SK-N-SH treated with all-trans-retinoic acid at 6 μM for 48 hours (cell line): ENCODE results near the gene PPP1R13B.

ENCODE experiments used
- ATAC-seq: fragments of 200-7000 bp; cut with Tn5 transposase; 3 replicates; pipeline ENCODE4 v1.9.1; 2020; ENCODE audit warnings: mild to moderate bottlenecking, moderate library complexity
- BACH2 ChIP-seq: fragments of 250-450 bp; sonication (Bioruptor Pico); IDR thresholded peaks from 2 replicates; pipeline ENCODE4 v1.9.0; 2021; ENCODE audit warnings: mild to moderate bottlenecking, borderline replicate concordance
- CSDC2 ChIP-seq: fragments of 250-450 bp; sonication (Bioruptor Pico); IDR thresholded peaks from 2 replicates; pipeline ENCODE4 v1.5.0; 2020; ENCODE audit warnings: mild to moderate bottlenecking, moderate library complexity
- CSRNP3 ChIP-seq: fragments of 250-450 bp; sonication (Bioruptor Pico); IDR thresholded peaks from 2 replicates; pipeline ENCODE4 v1.5.1; 2021; ENCODE audit warnings: mild to moderate bottlenecking, moderate library complexity
- ESRRG ChIP-seq: fragments of 250-450 bp; sonication (Bioruptor Pico); IDR thresholded peaks from 2 replicates; pipeline ENCODE4 v1.6.1; 2021; ENCODE audit warnings: mild to moderate bottlenecking
- GLIS3 ChIP-seq: fragments of 250-450 bp; sonication (Bioruptor Pico); IDR thresholded peaks from 2 replicates; pipeline ENCODE4 v1.5.0; 2020; ENCODE audit warnings: mild to moderate bottlenecking, moderate library complexity
- ISL1 ChIP-seq: fragments of 250-450 bp; sonication (Bioruptor Pico); IDR thresholded peaks from 2 replicates; pipeline ENCODE4 v2.1.2; 2022; ENCODE audit warnings: mild to moderate bottlenecking, moderate library complexity
- OSR1 ChIP-seq: fragments of 250-450 bp; sonication (Bioruptor Pico); IDR thresholded peaks from 2 replicates; pipeline ENCODE4 v1.8.0; 2022; ENCODE audit warnings: moderate library complexity, mild to moderate bottlenecking, inconsistent platforms
- PATZ1 ChIP-seq: fragments of 250-450 bp; sonication (Bioruptor Pico); IDR thresholded peaks from 2 replicates; pipeline ENCODE4 v1.8.0; 2020; ENCODE audit warnings: mild to moderate bottlenecking, moderate library complexity, borderline replicate concordance
- POU6F1 ChIP-seq: fragments of 250-450 bp; sonication (Bioruptor Pico); IDR thresholded peaks from 2 replicates; pipeline ENCODE4 v1.8.0; 2021; ENCODE audit warnings: low read depth, mild to moderate bottlenecking, moderate library complexity, borderline replicate concordance
- PPARA ChIP-seq: fragments of 250-450 bp; sonication (Bioruptor Pico); IDR thresholded peaks from 2 replicates; pipeline ENCODE4 v1.5.0; 2020; ENCODE audit warnings: mild to moderate bottlenecking, borderline replicate concordance
- RARB ChIP-seq: fragments of 250-450 bp; sonication (Bioruptor Pico); IDR thresholded peaks from 2 replicates; pipeline ENCODE4 v1.8.0; 2021; ENCODE audit warnings: mild to moderate bottlenecking, moderate library complexity
- TCF4 ChIP-seq: fragments of 250-450 bp; sonication (Bioruptor Pico); IDR thresholded peaks from 2 replicates; pipeline ENCODE4 v1.8.0; 2021; ENCODE audit warnings: mild to moderate bottlenecking, moderate library complexity, borderline replicate concordance
- TSHZ2 ChIP-seq: fragments of 250-450 bp; sonication (Bioruptor Pico); IDR thresholded peaks from 2 replicates; pipeline ENCODE4 v1.5.0; 2020; ENCODE audit warnings: mild to moderate bottlenecking, moderate library complexity
- ZC3H10 ChIP-seq: fragments of 250-450 bp; sonication (Bioruptor Pico); IDR thresholded peaks from 2 replicates; pipeline ENCODE4 v1.5.1; 2021; ENCODE audit warnings: mild to moderate bottlenecking, moderate library complexity
- ZFP3 ChIP-seq: fragments of 250-450 bp; sonication (Bioruptor Pico); IDR thresholded peaks from 2 replicates; pipeline ENCODE4 v1.5.0; 2020; ENCODE audit warnings: mild to moderate bottlenecking, moderate library complexity
- ZFP30 ChIP-seq: fragments of 450-650 bp; formaldehyde crosslinking; IDR thresholded peaks from 2 replicates; pipeline ENCODE4 v1.5.0; 2022; ENCODE audit warnings: mild to moderate bottlenecking, moderate library complexity
- ZNF565 ChIP-seq: fragments of 450-650 bp; formaldehyde crosslinking; conservative IDR thresholded peaks from 2 replicates; pipeline ENCODE4 v1.5.0; 2020; ENCODE audit warnings: low read depth, mild to moderate bottlenecking, moderate library complexity
- ZNF70 ChIP-seq: fragments of 450-650 bp; formaldehyde crosslinking; IDR thresholded peaks from 2 replicates; pipeline ENCODE4 v1.5.0; 2020; ENCODE audit warnings: mild to moderate bottlenecking, moderate library complexity
- ZNF8 ChIP-seq: fragments of 450-650 bp; formaldehyde crosslinking; IDR thresholded peaks from 2 replicates; pipeline ENCODE4 v1.5.0; 2020; ENCODE audit warnings: mild to moderate bottlenecking, moderate library complexity

Gene PPP1R13B

GRCh38 chr14:103875010-103875409 is 27.6 kb upstream of the PPP1R13B start:
- no peak for ATAC-seq
- TF ChIP-seq ZNF70 (CRISPR knock-in tag): no peak
- TF ChIP-seq ZNF565 (CRISPR knock-in tag): no peak

GRCh38 chr14:103872481-103873113 is 25.2 kb upstream of the PPP1R13B start:
- ATAC-seq: no peak
- TF ChIP-seq ZNF8 (CRISPR knock-in tag) (no peak), OSR1 (no peak), BACH2 (no peak), ISL1 (CRISPR knock-in tag) (no peak), TCF4 (no peak)

GRCh38 chr14:103871596-103872480 is 24.5 kb upstream of the PPP1R13B start:
- TF ChIP-seq GLIS3 (CRISPR knock-in tag): no peak
- TF ChIP-seq ZC3H10 (CRISPR knock-in tag): no peak
- no peak for TF ChIP-seq ZNF70 (CRISPR knock-in tag)
- no peak for TF ChIP-seq ISL1 (CRISPR knock-in tag)
- no peak for TF ChIP-seq ZFP3 (CRISPR knock-in tag)
- TF ChIP-seq PATZ1: no peak
- TF ChIP-seq TCF4: no peak
- TF ChIP-seq ZFP30: no peak
- TF ChIP-seq CSDC2: no peak
- no peak for TF ChIP-seq TSHZ2 (CRISPR knock-in tag)
- no peak for TF ChIP-seq ZNF8 (CRISPR knock-in tag)
- ATAC-seq: no peak

GRCh38 chr14:103870891-103871595 is 23.7 kb upstream of the PPP1R13B start:
- TF ChIP-seq OSR1: no peak
- TF ChIP-seq GLIS3 (CRISPR knock-in tag): no peak
- TF ChIP-seq ZFP30: no peak
- no peak for TF ChIP-seq ISL1 (CRISPR knock-in tag)
- TF ChIP-seq PPARA (CRISPR knock-in tag): no peak
- TF ChIP-seq, all 23 proteins: peak for 0
- ATAC-seq: no peak

- ATAC-seq: no peak
These were observed 22.9 kb upstream of the PPP1R13B start for GRCh38 chr14:103870144-103870876.

More at GRCh38 chr14:103870144-103870876, 22.9 kb upstream of the PPP1R13B start:
- no peak for TF ChIP-seq RARB
- TF ChIP-seq CSRNP3 (CRISPR knock-in tag): no peak
- TF ChIP-seq ESRRG (CRISPR knock-in tag): no peak
- no peak for TF ChIP-seq POU6F1 (CRISPR knock-in tag)
- TF ChIP-seq ZNF8 (CRISPR knock-in tag): no peak
- TF ChIP-seq ZFP30: no peak
